GM12872 (cell line): ENCODE data around the gene ZNF609.

ENCODE experiments used
- TF ChIP-seq, protein P1 (sequence below): IDR thresholded peaks from 3 replicates; pipeline ENCODE4 v1.5.1; 2011; ENCODE audit warnings: low read depth, mild to moderate bottlenecking, low read length, moderate library complexity; ENCODE audit not compliant: insufficient read depth

ZNF609 gene

DNA sequence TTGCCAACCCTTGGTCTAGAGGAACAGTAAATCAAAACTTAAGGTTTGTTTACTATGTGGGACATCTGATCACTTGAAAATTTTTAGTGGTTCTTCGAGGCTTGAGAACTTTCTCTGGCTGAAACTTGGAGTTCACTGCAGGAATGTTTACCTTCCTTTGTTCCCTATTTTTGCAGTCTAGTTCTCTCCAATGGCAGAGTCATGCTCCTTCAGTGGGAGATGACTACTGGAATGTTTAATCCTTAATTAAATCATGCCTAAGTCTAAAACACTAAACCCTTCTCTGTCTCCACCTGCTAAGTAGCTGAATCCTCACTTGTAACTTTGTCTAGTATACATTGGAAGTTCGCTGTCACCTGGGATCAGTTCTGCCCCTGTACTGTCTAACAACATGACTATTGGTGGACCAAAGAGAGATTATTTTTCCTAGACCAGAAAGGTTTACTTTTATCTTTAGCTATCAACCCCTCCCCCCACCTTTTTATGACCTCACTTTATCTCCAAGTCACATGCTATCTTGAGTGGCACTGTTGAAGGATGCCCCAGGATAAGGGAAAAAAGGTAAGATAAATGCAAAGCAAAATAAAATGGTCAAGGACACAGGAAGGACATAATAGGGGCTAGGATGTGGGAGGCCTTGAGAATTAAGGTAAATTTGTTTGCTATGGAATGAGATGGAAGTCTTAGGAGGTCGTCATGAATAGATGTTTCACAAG lies 1.2 kb upstream of the ZNF609 start:
- TF ChIP-seq, protein P1, sequence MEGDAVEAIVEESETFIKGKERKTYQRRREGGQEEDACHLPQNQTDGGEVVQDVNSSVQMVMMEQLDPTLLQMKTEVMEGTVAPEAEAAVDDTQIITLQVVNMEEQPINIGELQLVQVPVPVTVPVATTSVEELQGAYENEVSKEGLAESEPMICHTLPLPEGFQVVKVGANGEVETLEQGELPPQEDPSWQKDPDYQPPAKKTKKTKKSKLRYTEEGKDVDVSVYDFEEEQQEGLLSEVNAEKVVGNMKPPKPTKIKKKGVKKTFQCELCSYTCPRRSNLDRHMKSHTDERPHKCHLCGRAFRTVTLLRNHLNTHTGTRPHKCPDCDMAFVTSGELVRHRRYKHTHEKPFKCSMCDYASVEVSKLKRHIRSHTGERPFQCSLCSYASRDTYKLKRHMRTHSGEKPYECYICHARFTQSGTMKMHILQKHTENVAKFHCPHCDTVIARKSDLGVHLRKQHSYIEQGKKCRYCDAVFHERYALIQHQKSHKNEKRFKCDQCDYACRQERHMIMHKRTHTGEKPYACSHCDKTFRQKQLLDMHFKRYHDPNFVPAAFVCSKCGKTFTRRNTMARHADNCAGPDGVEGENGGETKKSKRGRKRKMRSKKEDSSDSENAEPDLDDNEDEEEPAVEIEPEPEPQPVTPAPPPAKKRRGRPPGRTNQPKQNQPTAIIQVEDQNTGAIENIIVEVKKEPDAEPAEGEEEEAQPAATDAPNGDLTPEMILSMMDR: no peak

DNA sequence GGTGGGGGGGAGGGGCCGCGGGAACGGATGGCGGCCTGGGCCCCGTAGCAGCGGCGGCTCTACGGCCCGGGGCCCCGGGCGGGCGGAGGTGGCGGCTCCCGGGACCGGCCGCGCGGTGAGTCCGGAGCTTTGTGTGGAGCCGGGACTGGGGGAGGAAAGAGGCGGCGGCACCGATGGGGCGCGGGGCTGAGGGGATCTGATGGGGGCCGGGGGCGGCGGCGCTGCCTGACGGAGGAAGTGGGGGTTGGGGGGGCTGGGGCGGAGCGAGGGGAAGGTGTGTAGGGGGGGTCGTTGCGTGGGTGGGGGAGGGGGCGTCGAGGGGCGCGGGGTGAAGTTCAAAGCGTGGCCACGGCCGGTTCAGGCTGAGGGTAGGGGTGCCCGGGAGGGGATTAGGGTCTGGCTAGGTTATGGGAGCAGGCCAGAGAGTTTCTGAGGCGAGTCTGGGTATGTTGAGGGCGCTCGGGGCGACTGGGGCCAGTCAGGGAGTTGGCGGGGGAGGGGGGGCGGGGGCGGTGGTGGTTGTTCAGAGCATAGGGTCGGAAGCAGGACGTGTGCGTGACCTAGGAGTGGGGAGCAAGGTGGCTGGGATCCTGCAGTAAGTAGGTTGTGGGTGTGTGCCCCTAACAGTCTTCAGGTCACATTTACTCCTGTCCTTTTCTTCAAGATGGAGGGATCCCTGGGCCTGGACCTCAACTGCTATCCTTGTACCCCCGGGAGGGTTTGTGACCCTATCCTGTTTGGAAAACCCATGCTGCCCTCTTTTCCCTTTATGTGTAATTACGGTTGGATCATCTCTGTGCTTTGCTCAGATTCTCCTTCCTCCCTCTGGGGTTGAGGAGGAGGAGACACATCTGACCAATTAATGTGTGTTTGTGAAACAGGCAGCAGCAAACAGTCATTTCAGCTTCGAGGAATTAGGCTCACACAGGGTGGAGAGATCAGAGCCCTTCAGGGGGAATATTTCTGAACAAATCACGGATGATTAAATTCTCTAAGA lies 644 bp downstream of the ZNF609 start:
- TF ChIP-seq, protein P1: no peak

DNA sequence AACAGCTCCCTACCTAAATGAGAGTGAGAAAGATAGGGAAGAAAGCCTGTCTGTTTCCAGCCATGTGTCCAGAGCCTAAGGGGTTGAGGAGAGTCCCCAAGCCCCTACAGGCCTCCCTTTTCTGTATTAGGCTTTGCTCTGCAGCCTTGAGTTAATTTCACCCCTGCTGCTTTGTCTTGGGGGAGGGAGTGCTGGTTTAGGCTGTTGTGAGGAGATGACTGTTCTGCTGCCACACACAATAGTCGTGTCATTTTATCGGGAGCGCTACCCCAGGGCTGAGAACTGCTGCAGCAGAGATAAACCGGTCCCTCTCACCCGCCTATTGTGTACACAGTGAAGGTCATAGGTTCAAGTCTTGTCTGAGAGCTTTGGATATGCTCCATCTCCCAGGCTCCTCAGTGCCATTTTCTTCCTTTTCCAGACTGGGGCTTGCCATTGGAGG lies 1.4 kb downstream of the ZNF609 start:
- TF ChIP-seq, protein P1: no peak

DNA sequence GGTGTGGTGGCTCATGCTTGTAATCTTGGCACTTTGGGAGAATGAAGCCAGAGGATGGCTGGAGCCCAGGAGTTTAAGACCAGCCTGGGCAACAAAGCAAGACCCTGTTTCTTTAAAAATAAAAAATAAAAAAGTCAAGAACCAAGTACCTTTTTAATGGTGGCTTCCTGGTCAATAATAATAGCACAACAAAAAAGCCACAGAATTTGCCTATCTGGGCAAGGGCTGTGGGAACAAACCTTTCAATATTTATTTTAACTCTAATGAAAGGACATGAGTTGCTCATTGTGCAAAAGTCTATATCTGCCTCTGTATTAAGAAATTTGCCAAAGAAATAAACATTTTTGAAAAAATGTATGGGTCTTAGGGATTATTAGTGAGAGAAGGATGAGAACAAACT lies 2.1 kb downstream of the ZNF609 start:
- TF ChIP-seq, protein P1: no peak

DNA sequence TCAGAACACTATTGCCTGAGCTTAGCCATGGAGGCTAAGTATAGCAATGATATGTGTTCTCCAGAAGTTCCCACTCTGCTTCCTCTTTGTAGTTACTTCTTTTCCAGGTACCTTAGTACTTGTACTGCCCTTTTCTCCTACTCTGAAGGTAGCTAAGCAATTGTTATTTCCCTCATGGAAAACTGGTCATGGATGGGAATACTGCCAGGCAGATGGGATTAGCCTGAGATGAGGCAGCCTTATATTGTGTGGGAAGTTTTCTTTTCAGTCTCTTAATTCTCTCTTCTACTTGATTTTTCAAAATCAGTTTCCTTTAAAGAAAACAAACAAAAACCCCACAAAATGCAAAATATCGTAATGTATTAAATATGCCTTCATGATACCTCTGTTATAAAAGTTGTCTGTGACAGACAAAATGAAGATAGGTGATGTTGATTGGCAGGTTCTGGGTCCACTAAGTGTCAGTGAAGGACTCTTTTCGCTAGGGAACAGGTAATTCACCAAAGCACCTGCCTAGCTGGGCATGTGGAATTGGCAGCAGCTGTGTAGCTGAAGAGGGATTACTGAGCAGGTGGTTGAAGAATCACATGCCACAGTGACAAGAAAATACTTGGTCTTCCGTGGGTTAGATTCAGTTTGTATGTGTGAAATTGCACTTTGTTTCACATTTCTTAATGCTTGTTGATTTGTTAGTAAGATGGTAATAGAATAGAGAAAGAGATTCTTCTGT lies 4.1 kb downstream of the ZNF609 start:
- TF ChIP-seq, protein P1: no peak

DNA sequence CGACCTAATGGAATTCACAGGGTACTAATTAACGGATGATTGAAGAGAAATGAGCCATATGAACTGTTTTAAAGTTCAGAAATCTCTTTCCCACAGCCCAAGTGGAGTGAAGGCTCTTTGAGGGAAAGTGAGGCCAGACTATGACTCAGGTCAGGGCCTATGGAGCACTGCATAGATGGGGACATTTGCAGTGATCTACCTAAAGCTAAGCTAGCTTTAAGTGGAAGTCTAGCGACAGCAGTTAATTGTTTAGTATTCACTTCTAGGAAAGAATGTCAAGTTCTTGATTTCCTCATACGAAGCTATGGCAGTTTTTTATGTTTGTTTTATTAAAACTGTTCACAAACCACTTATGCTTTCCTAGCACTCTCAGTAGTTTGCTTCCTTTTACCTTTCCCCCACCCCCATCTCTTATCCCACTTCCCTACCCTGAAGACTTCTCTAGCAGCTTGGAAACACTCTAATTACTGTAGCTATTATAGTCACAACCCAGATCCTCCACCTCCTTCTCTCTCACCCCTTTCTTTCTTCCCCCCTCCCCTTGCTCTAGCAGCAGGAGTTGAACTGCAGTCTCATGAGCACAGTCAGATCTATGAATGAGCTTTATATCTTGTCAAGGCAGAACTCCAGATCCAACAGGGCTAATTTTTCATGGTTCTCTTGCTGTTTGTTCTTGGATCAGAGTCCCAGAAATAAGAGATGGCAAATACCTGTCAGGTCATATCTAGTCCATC lies 6.2 kb downstream of the ZNF609 start:
- TF ChIP-seq, protein P1: no peak
